ENCODE data around the gene MYCBPAP. TPM values are rescaled to one million over a fixed set of nuclear protein-coding genes. Genes with fewer than 3 reads are reported as not detected.
A peak's percentile ranks its signal among the peaks of the same experiment; 100 is the strongest.

The MYCBPAP gene
- total and polyA plus RNA-seq, 8 donors, result 1.4 to 9.1 (median 5.8) TPM

- Histone ChIP-seq H3K27me3 (peaks cover 0 to 39% of the 10 kb centered on the region in 2 donors), H3K27ac (no peak overlapping the region), H3K4me3 (no peak overlapping the region), H3K4me1 (no peaks in the 10 kb centered on the region), H3K36me3 (no peaks in the 10 kb centered on the region), H3K9me3 (no peaks in the 10 kb centered on the region)
- intact Hi-C loops (cut with DNase I), result no loop called here
- DNase-seq, result no peak
- no peak for ATAC-seq
- no peak for TF ChIP-seq CTCF (IDR thresholded peaks at IDR 0.05)
Observed at GRCh38 chr17:50577451-50577954, 69.3 kb downstream of the MYCBPAP start.

- DNase-seq, result peak in 1 of 4 donors; percentile 65
- no peaks in the 10 kb centered on the region for H3K4me1 ChIP-seq
- H3K36me3 ChIP-seq, result no peaks in the 10 kb centered on the region
- no peaks in the 10 kb centered on the region for H3K9me3 ChIP-seq
- H3K4me3 ChIP-seq, result no peak overlapping the region
- ATAC-seq, result no peak
- no peak for TF ChIP-seq CTCF (IDR thresholded peaks at IDR 0.05)
- H3K27me3 ChIP-seq, result peaks cover 0 to 39% of the 10 kb centered on the region in 2 donors
- intact Hi-C loops (cut with DNase I), result no loop called here
- H3K27ac ChIP-seq, result no peak overlapping the region
Observed at GRCh38 chr17:50578173-50578572, 69.9 kb downstream of the MYCBPAP start.

- no peak for DNase-seq
- no peaks in the 10 kb centered on the region for H3K4me1 ChIP-seq
- no peak overlapping the region for H3K27ac ChIP-seq
- no peak overlapping the region for H3K4me3 ChIP-seq
- H3K27me3 ChIP-seq, result peaks cover 0 to 39% of the 10 kb centered on the region in 2 donors
- ATAC-seq, result no peak
- no peaks in the 10 kb centered on the region for H3K36me3 ChIP-seq
- H3K9me3 ChIP-seq, result no peaks in the 10 kb centered on the region
- intact Hi-C loops (cut with DNase I), result no loop called here
- TF ChIP-seq CTCF (IDR thresholded peaks at IDR 0.05), result no peak
Observed at GRCh38 chr17:50579399-50579798, 71.2 kb downstream of the MYCBPAP start.

GRCh38 chr17:50580646-50581045 lies 72.4 kb downstream of the MYCBPAP start:
- no peak for DNase-seq
- Histone ChIP-seq H3K27ac (no peak overlapping the region), H3K36me3 (no peaks in the 10 kb centered on the region), H3K9me3 (no peaks in the 10 kb centered on the region), H3K27me3 (peaks cover 0 to 39% of the 10 kb centered on the region in 2 donors), H3K4me1 (no peaks in the 10 kb centered on the region), H3K4me3 (no peak overlapping the region)
- no peak for TF ChIP-seq CTCF (IDR thresholded peaks at IDR 0.05)
- no peak for ATAC-seq
- intact Hi-C loops (cut with DNase I), result no loop called here

Other genes starting within 250 kb of the MYCBPAP start
- 10 to 100 TPM in 1 of 2 donors, 1 to 10 TPM in 1; 4.4 to 10.7 TPM for gene TMEM92, start 234.0 kb upstream of the MYCBPAP start, total RNA-seq
- 1 to 10 TPM; 4.4 to 6.8 (median 6.4) TPM for gene TMEM92, start 234.0 kb upstream of the MYCBPAP start, polyA plus RNA-seq (ENCODE audit: insufficient read length in 6 of 6)
- gene XYLT2, start 162.3 kb upstream of the MYCBPAP start, total RNA-seq, result 10 to 100 TPM; 19.6 to 24.3 TPM
- gene XYLT2, start 162.3 kb upstream of the MYCBPAP start, polyA plus RNA-seq (ENCODE audit: insufficient read length in 6 of 6), result 10 to 100 TPM; 18.6 to 25.0 (median 21.4) TPM
- 10 to 100 TPM; 52.5 to 53.8 TPM for gene MRPL27, start 135.3 kb upstream of the MYCBPAP start, total RNA-seq
- gene MRPL27, start 135.3 kb upstream of the MYCBPAP start, polyA plus RNA-seq (ENCODE audit: insufficient read length in 6 of 6), result 10 to 100 TPM; 53.9 to 60.1 (median 56.4) TPM
- gene EME1, start 135.2 kb upstream of the MYCBPAP start, total RNA-seq, result 1 to 10 TPM; 2.6 to 3.8 TPM
- 10 to 100 TPM in 4 of 6 donors, 1 to 10 TPM in 2; 7.9 to 12.7 (median 11.4) TPM for gene EME1, start 135.2 kb upstream of the MYCBPAP start, polyA plus RNA-seq (ENCODE audit: insufficient read length in 6 of 6)
- 100 to 1,000 TPM; 102 to 151 TPM for gene LRRC59, start 110.9 kb upstream of the MYCBPAP start, total RNA-seq
- 10 to 100 TPM; 43.6 to 65.5 (median 49.2) TPM for gene LRRC59, start 110.9 kb upstream of the MYCBPAP start, polyA plus RNA-seq (ENCODE audit: insufficient read length in 6 of 6)
- 100 to 1,000 TPM in 1 of 2 donors, 10 to 100 TPM in 1; 60.9 to 148 TPM for gene ACSF2, start 82.2 kb upstream of the MYCBPAP start, total RNA-seq
- gene ACSF2, start 82.2 kb upstream of the MYCBPAP start, polyA plus RNA-seq (ENCODE audit: insufficient read length in 6 of 6), result 100 to 1,000 TPM; 106 to 146 (median 124) TPM
- under 1 TPM; 0.17 to 0.21 TPM for gene CHAD, start 39.6 kb upstream of the MYCBPAP start, total RNA-seq
- 1 to 10 TPM; 3.9 to 9.8 (median 5.5) TPM for gene CHAD, start 39.6 kb upstream of the MYCBPAP start, polyA plus RNA-seq (ENCODE audit: insufficient read length in 6 of 6)
- 10 to 100 TPM; 28.5 to 34.8 TPM for gene RSAD1, start 29.6 kb upstream of the MYCBPAP start, total RNA-seq
- 10 to 100 TPM; 40.6 to 61.5 (median 48.0) TPM for gene RSAD1, start 29.6 kb upstream of the MYCBPAP start, polyA plus RNA-seq (ENCODE audit: insufficient read length in 6 of 6)
- 1 to 10 TPM in 1 of 2 donors, under 1 TPM in 1; 0.55 to 6.4 TPM for gene EPN3, start 24.3 kb downstream of the MYCBPAP start, total RNA-seq
- 1 to 10 TPM; 3.2 to 5.6 (median 4.3) TPM for gene EPN3, start 24.3 kb downstream of the MYCBPAP start, polyA plus RNA-seq (ENCODE audit: insufficient read length in 6 of 6)
- 10 to 100 TPM; 37.6 to 57.2 TPM for gene SPATA20, start 38.7 kb downstream of the MYCBPAP start, total RNA-seq
- gene SPATA20, start 38.7 kb downstream of the MYCBPAP start, polyA plus RNA-seq (ENCODE audit: insufficient read length in 6 of 6), result 10 to 100 TPM; 41.1 to 60.5 (median 47.7) TPM
- 1 to 10 TPM in 1 of 2 donors, under 1 TPM in 1; 0.50 to 4.3 TPM for gene CACNA1G, start 52.3 kb downstream of the MYCBPAP start, total RNA-seq
- gene CACNA1G, start 52.3 kb downstream of the MYCBPAP start, polyA plus RNA-seq (ENCODE audit: insufficient read length in 6 of 6), result 10 to 100 TPM; 16.6 to 38.2 (median 21.7) TPM
- gene ABCC3, start 126.4 kb downstream of the MYCBPAP start, total RNA-seq, result 100 to 1,000 TPM in 1 of 2 donors, 10 to 100 TPM in 1; 52.3 to 120 TPM
- 10 to 100 TPM; 30.9 to 82.4 (median 47.5) TPM for gene ABCC3, start 126.4 kb downstream of the MYCBPAP start, polyA plus RNA-seq (ENCODE audit: insufficient read length in 6 of 6)
- gene ANKRD40, start 199.5 kb downstream of the MYCBPAP start, total RNA-seq, result 10 to 100 TPM; 42.2 to 47.1 TPM
- gene ANKRD40, start 199.5 kb downstream of the MYCBPAP start, polyA plus RNA-seq (ENCODE audit: insufficient read length in 6 of 6), result 10 to 100 TPM; 44.5 to 52.0 (median 47.1) TPM
- gene LUC7L3, start 211.2 kb downstream of the MYCBPAP start, total RNA-seq, result 10 to 100 TPM; 76.1 to 89.2 TPM
- 100 to 1,000 TPM; 559 to 831 (median 685) TPM for gene LUC7L3, start 211.2 kb downstream of the MYCBPAP start, polyA plus RNA-seq (ENCODE audit: insufficient read length in 6 of 6)